H1 (cell line): Measurements from ENCODE around the gene PIK3C2G. TPM values are rescaled to one million over a fixed set of nuclear protein-coding genes. Genes with fewer than 3 reads are reported as not detected.

Experiments used
- ATF3 ChIP-seq: IDR thresholded peaks from 2 replicates; pipeline ENCODE4 v1.6.1; 2011; ENCODE audit warnings: low read depth, mild to moderate bottlenecking, low read length; ENCODE audit not compliant: insufficient read depth
- CBX8 ChIP-seq: fragments of 300-800, 300-1000 bp; sonication (generic); IDR thresholded peaks from 2 replicates; pipeline ENCODE4 v1.7.1; 2016; ENCODE audit warnings: low read depth, low read length, borderline replicate concordance
- CEBPB ChIP-seq: IDR thresholded peaks from 2 replicates; pipeline ENCODE4 v1.6.1; 2012; ENCODE audit warnings: low read depth, low read length
- GTF2F1 ChIP-seq: IDR thresholded peaks from 2 replicates; pipeline ENCODE4 v1.6.1; 2012; ENCODE audit warnings: low read depth, low read length, improper control_type of control experiment, borderline replicate concordance
- NANOG ChIP-seq: IDR thresholded peaks from 2 replicates; pipeline ENCODE4 v1.6.1; 2011; ENCODE audit warnings: low read length, low read depth, mild to moderate bottlenecking, inconsistent platforms; ENCODE audit not compliant: insufficient read depth, poor library complexity, severe bottlenecking
- PHF8 ChIP-seq: fragments of 200-600 bp; sonication (generic); conservative IDR thresholded peaks from 2 replicates; pipeline ENCODE4 v1.7.1; 2012; ENCODE audit warnings: low read depth, mild to moderate bottlenecking, inconsistent platforms, low read length, moderate library complexity
- RAD21 ChIP-seq, 2 experiments: IDR thresholded peaks in 1 of 2; conservative IDR thresholded peaks in 1 of 2; 2 replicates each; pipeline ENCODE4 v1.6.1; 2011; ENCODE audit warnings: low read depth in 2 of 2, low read length in 2 of 2, improper control_type of control experiment in 1 of 2, inconsistent platforms in 1 of 2, mild to moderate bottlenecking in 1 of 2, moderate library complexity in 1 of 2
- SIRT6 ChIP-seq: IDR thresholded peaks from one replicate; pipeline ENCODE4 v1.7.1; 2012; ENCODE audit warnings: low read length, inconsistent platforms
- SP1 ChIP-seq: IDR thresholded peaks from 2 replicates; pipeline ENCODE4 v1.6.1; 2011; ENCODE audit warnings: low read depth, low read length
- polyA plus RNA-seq, 7 experiments: library from polyadenylated mRNA; depleted of rRNA in 3 of 7; stranded (reverse) in 5 of 7; unstranded in 2 of 7; fragments of >200 nt in 5 of 7; fragments of 200-250 nt in 2 of 7; gene quantifications; 1 replicate in 5 of 7; 2 replicates in 1 of 7; 4 replicates in 1 of 7; pipeline versions ENCODE4 v1.2.1 to v1.2.3, GENCODE V29; 2011 to 2013; ENCODE audit warnings: missing spikeins in 2 of 7, mixed read lengths in 2 of 7
- total RNA-seq: library from RNA; stranded (reverse); fragmentation: NEBNext Ultra II Directional; extraction: Animal tissue kit (Norgen Biotek cat#: 25700); gene quantifications from 2 replicates; pipeline ENCODE4 v1.2.1, GENCODE V29; 2021
- TF ChIP-seq, protein P1 (sequence below): IDR thresholded peaks from 2 replicates; pipeline ENCODE4 v1.6.1; 2011; ENCODE audit warnings: low read length, improper control_type of control experiment

PIK3C2G gene
- total and polyA plus RNA-seq, 2 of the 8 experiments (the other 6 are each of a cell fraction or from before 2014, with no cell fraction given), result not detected

DNA sequence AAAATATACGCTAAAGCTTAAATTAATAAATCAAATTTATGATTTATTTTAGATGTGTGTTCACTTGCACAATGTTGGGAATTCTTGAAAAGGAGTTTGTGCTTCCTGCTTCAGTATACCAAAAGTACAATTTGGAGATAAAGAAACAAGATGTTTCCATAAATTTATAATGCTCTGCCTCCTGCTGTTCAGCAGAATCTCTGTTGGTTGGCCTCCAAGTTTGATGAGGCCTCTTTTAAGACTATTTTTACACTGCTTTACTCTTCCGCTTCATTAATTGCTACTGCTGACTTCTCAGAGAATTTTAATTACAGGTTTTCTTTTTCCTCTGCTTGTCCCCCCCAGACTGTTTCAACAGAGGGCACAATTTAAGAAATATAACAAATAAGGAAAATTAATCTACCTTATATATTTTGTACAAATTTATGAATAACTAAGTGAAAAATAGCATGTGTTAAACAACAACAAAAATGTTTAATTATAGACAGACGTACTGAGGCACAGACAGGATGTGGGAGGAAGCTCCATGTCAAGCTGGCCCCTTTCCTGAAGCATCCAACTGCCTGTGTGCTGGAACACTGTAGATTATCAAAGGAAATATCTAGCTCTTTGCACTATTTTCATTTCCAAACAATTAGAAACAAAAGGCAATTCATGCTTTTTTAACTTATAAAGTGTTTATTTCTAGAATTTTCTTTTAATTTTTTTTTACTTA is 83.9 kb downstream of the PIK3C2G start (continued):
- TF ChIP-seq GTF2F1 (no peak), SIRT6 (no peak), ATF3 (no peak), SP1 (no peak), CBX8 (no peak), PHF8 (no peak), CEBPB (no peak), RAD21 (IDR thresholded peaks at IDR 0.05 in 1 of 2, conservative IDR thresholded peaks at IDR 0.05 in 1 of 2; ENCODE audit: low read depth in 2 of 2, low read length in 2 of 2) (no peak), NANOG (no peak)
- TF ChIP-seq, protein P1, sequence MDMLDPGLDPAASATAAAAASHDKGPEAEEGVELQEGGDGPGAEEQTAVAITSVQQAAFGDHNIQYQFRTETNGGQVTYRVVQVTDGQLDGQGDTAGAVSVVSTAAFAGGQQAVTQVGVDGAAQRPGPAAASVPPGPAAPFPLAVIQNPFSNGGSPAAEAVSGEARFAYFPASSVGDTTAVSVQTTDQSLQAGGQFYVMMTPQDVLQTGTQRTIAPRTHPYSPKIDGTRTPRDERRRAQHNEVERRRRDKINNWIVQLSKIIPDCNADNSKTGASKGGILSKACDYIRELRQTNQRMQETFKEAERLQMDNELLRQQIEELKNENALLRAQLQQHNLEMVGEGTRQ, result no peak
